SKM-1 (cell line): ENCODE measurements around the gene PTPDC1.

ENCODE experiments used
- DNase-seq: peaks from one replicate; lab custom pipeline; 2025; ENCODE audit not compliant: unreplicated experiment; lab: John Stamatoyannopoulos, UW

PTPDC1 gene

GRCh38 chr9:94140418-94140780 is 56.1 kb downstream of the PTPDC1 start:
- no peak for DNase-seq

GRCh38 chr9:94140791-94141790 is 56.8 kb downstream of the PTPDC1 start:
- DNase-seq, result no peak

- no peak for DNase-seq
These were observed 58.1 kb downstream of the PTPDC1 start for GRCh38 chr9:94142353-94142752.

- DNase-seq, result no peak
These were observed 60.1 kb downstream of the PTPDC1 start for GRCh38 chr9:94144394-94144793.

GRCh38 chr9:94145640-94146039 is 61.4 kb downstream of the PTPDC1 start:
- no peak for DNase-seq

- no peak for DNase-seq
These were observed 63.5 kb downstream of the PTPDC1 start for GRCh38 chr9:94147776-94148175.

- no peak for DNase-seq
These were observed 64.2 kb downstream of the PTPDC1 start for GRCh38 chr9:94148419-94148818.

GRCh38 chr9:94149696-94150095 is 65.4 kb downstream of the PTPDC1 start:
- DNase-seq, result no peak

GRCh38 chr9:94150279-94150828 is 66.1 kb downstream of the PTPDC1 start:
- DNase-seq, result no peak

- DNase-seq, result no peak
These were observed 66.8 kb downstream of the PTPDC1 start for GRCh38 chr9:94150890-94151650.

- no peak for DNase-seq
These were observed 69.6 kb downstream of the PTPDC1 start for GRCh38 chr9:94153905-94154304.

- DNase-seq, result no peak
These were observed 72.2 kb downstream of the PTPDC1 start for GRCh38 chr9:94156348-94157049.

GRCh38 chr9:94157050-94157801 is 73.0 kb downstream of the PTPDC1 start:
- peak; percentile 4 for DNase-seq
